Esophagus squamous epithelium (tissue), 4 donors: ENCODE measurements around the gene CTSA.

Experiments used
- CTCF ChIP-seq, 6 experiments: fragments of 450-650 bp in 4 of 6; fragments of 200-600 bp in 2 of 6; sonication (generic) in 2 of 6; IDR thresholded peaks; one replicate each; pipeline ENCODE4 v1.5.1; 2016 to 2019; ENCODE audit warnings: antibody characterized with exemption in 6 of 6, mild to moderate bottlenecking in 4 of 6, moderate library complexity in 4 of 6
- POLR2A ChIP-seq, 4 donors: fragments of 450-650 bp; IDR thresholded peaks; one replicate each; pipeline ENCODE4 v1.6.1; 2017; ENCODE audit warnings: antibody characterized with exemption in 4 of 4, mild to moderate bottlenecking in 4 of 4, moderate library complexity in 3 of 4

GRCh38 chr20:45924391-45925261 lies 33.5 kb downstream of the CTSA start:
- no peak for TF ChIP-seq POLR2A (IDR thresholded peaks at IDR 0.05)
- no peak for TF ChIP-seq CTCF (IDR thresholded peaks at IDR 0.05)
